SK-N-SH (cell line): ENCODE results near the gene ABHD15. TPM values are rescaled to one million over a fixed set of nuclear protein-coding genes. Genes with fewer than 3 reads are reported as not detected.

Experiments
- CTCF ChIA-PET: fragments of 300-600, 350-600 bp; formaldehyde crosslinking; extraction: SDS; loops from one replicate; lab custom pipeline; 2021; lab: Yijun Ruan, JAX
- POLR2A ChIA-PET: fragments of 350-600 bp; sonication (Branson Sonifier 250); formaldehyde crosslinking; extraction: SDS; loops from one replicate; lab custom pipeline; 2020; ENCODE audit warnings: antibody characterized with exemption, inconsistent platforms; lab: Yijun Ruan, JAX
- DNase-seq: peaks from one replicate; pipeline ENCODE4 v3.0.0; 2012
- H2AFZ ChIP-seq: fragments of 200-600 bp; sonication (generic); 2 replicates; pipeline ENCODE4 v1.8.1; 2016; ENCODE audit warnings: antibody characterized with exemption, mild to moderate bottlenecking, low read depth
- H3F3A ChIP-seq: fragments of 200-600 bp; sonication (generic); replicated peaks from 2 replicates; pipeline ENCODE3; 2016; ENCODE audit warnings: antibody characterized with exemption, mild to moderate bottlenecking; ENCODE audit not compliant: insufficient read depth
- H3K27ac ChIP-seq, 2 experiments: fragments of 200-500 bp in 1 of 2; fragments of 200-600 bp in 1 of 2; sonication (Bioruptor generic) in 1 of 2; sonication (generic), shearing (Covaris generic) in 1 of 2; 2 replicates each; pipeline versions ENCODE4 v1.5.1 to v1.6.1; 2014 to 2016; ENCODE audit warnings: low read depth in 2 of 2, inconsistent platforms in 1 of 2, low read length in 1 of 2, mild to moderate bottlenecking in 1 of 2, mixed read lengths in 1 of 2
- H3K27me3 ChIP-seq: fragments of 200-600 bp; sonication (generic), shearing (Covaris generic); 2 replicates; pipeline ENCODE4 v1.6.1; 2016; ENCODE audit warnings: mixed run types; ENCODE audit not compliant: insufficient read depth
- H3K36me3 ChIP-seq, 2 experiments: fragments of 200-500 bp in 1 of 2; fragments of 200-600 bp in 1 of 2; sonication (Bioruptor generic) in 1 of 2; sonication (generic) in 1 of 2; replicated peaks in 1 of 2; 2 replicates each; pipeline versions ENCODE3 to v1.5.1; 2014 to 2016; ENCODE audit warnings: low read length in 1 of 2, mild to moderate bottlenecking in 1 of 2; ENCODE audit not compliant: insufficient read depth in 2 of 2, control insufficient read depth in 1 of 2
- H3K4me1 ChIP-seq, 2 experiments: fragments of 200-500 bp in 1 of 2; fragments of 200-600 bp in 1 of 2; sonication (Bioruptor generic) in 1 of 2; sonication (generic), shearing (Covaris generic) in 1 of 2; 2 replicates each; pipeline versions ENCODE4 v1.5.1 to v1.6.1; 2014 to 2016; ENCODE audit warnings: low read depth in 1 of 2, low read length in 1 of 2, mixed run types in 1 of 2; ENCODE audit not compliant: insufficient read depth in 2 of 2, control insufficient read depth in 1 of 2
- H3K4me2 ChIP-seq: fragments of 200-600 bp; sonication (generic), shearing (Covaris generic); 2 replicates; pipeline ENCODE4 v1.6.1; 2017; ENCODE audit warnings: mixed run types
- H3K4me3 ChIP-seq, 2 experiments: fragments of 200-500 bp in 1 of 2; fragments of 200-600 bp in 1 of 2; sonication (Bioruptor generic) in 1 of 2; sonication (generic), shearing (Covaris generic) in 1 of 2; 2 replicates each; pipeline versions ENCODE4 v1.5.1 to v1.8.1; 2014 to 2016; ENCODE audit warnings: low read depth in 2 of 2, inconsistent platforms in 1 of 2, low read length in 1 of 2, mild to moderate bottlenecking in 1 of 2, mixed read lengths in 1 of 2, moderate library complexity in 1 of 2
- H3K79me2 ChIP-seq: fragments of 200-600 bp; sonication (generic); 2 replicates; pipeline ENCODE4 v1.8.1; 2017; ENCODE audit warnings: mild to moderate bottlenecking; ENCODE audit not compliant: insufficient read depth
- H3K9ac ChIP-seq: fragments of 200-600 bp; sonication (generic); 2 replicates; pipeline ENCODE4 v1.6.1; 2017; ENCODE audit warnings: mixed run types
- H3K9me2 ChIP-seq: fragments of 200-600 bp; sonication (generic); 2 replicates; pipeline ENCODE4 v1.6.1; 2017; ENCODE audit warnings: mixed run types
- H3K9me3 ChIP-seq: fragments of 200-600 bp; sonication (generic); 2 replicates; pipeline ENCODE4 v1.6.1; 2017; ENCODE audit warnings: mixed run types, mild to moderate bottlenecking, moderate library complexity
- H4K20me1 ChIP-seq: fragments of 200-600 bp; sonication (generic); 2 replicates; pipeline ENCODE4 v1.6.1; 2017; ENCODE audit warnings: mild to moderate bottlenecking, mixed run types; ENCODE audit not compliant: insufficient read depth
- CHD2 ChIP-seq: fragments of 150-350 bp; IDR thresholded peaks from 2 replicates; pipeline ENCODE4 v1.6.1; 2018; ENCODE audit warnings: low read length; ENCODE audit not compliant: partially characterized antibody
- ELF1 ChIP-seq: IDR thresholded peaks from 2 replicates; pipeline ENCODE4 v1.4.0; 2012
- EP300 ChIP-seq, 2 experiments: IDR thresholded peaks; 2 replicates each; pipeline versions ENCODE4 v1.4.0 to v1.6.1; 2012; ENCODE audit warnings: borderline replicate concordance in 1 of 2, low read depth in 1 of 2, low read length in 1 of 2
- EZH2phosphoT487 ChIP-seq: fragments of 200-600 bp; sonication (generic); IDR thresholded peaks from 2 replicates; pipeline ENCODE4 v1.6.1; 2017; ENCODE audit warnings: low read depth, mixed run types, mild to moderate bottlenecking, antibody characterized with exemption, moderate library complexity, borderline replicate concordance
- FOXJ3 ChIP-seq: sonication (generic); formaldehyde crosslinking; IDR thresholded peaks from 2 replicates; pipeline ENCODE4 v1.5.1; 2020; ENCODE audit warnings: mild to moderate bottlenecking, missing genetic modification reagents
- GABPA ChIP-seq: IDR thresholded peaks from 2 replicates; pipeline ENCODE4 v1.4.0; 2012; ENCODE audit warnings: low read depth, mild to moderate bottlenecking
- JUND ChIP-seq: IDR thresholded peaks from 2 replicates; pipeline ENCODE4 v1.4.0; 2012
- MEF2A ChIP-seq: IDR thresholded peaks from 2 replicates; pipeline ENCODE4 v1.4.0; 2012; ENCODE audit warnings: low read depth, borderline replicate concordance
- MXI1 ChIP-seq: IDR thresholded peaks from 2 replicates; pipeline ENCODE4 v1.6.1; 2012; ENCODE audit warnings: mild to moderate bottlenecking, low read depth, low read length, improper control_type of control experiment
- NFIC ChIP-seq: IDR thresholded peaks from 2 replicates; pipeline ENCODE4 v1.4.0; 2012; ENCODE audit warnings: borderline replicate concordance
- NRF1 ChIP-seq: IDR thresholded peaks from 2 replicates; pipeline ENCODE4 v1.6.1; 2012; ENCODE audit warnings: low read depth, mild to moderate bottlenecking, low read length
- POLR2AphosphoS5 ChIP-seq: IDR thresholded peaks from 2 replicates; pipeline ENCODE4 v1.6.1; 2012; ENCODE audit warnings: low read depth, low read length
- RCOR1 ChIP-seq: fragments of 150-350 bp; IDR thresholded peaks from 2 replicates; pipeline ENCODE4 v1.6.1; 2017; ENCODE audit warnings: antibody characterized with exemption, low read length
- RFX5 ChIP-seq: IDR thresholded peaks from 2 replicates; pipeline ENCODE4 v1.6.1; 2012; ENCODE audit warnings: mild to moderate bottlenecking, improper control_type of control experiment, low read length
- RXRA ChIP-seq: IDR thresholded peaks from 2 replicates; pipeline ENCODE4 v1.4.0; 2012; ENCODE audit warnings: low read depth, mild to moderate bottlenecking, borderline replicate concordance
- TAF1 ChIP-seq: IDR thresholded peaks from 2 replicates; pipeline ENCODE4 v1.6.1; 2012; ENCODE audit warnings: low read depth, mild to moderate bottlenecking, low read length, moderate library complexity, borderline replicate concordance
- TCF12 ChIP-seq: IDR thresholded peaks from 2 replicates; pipeline ENCODE4 v1.4.0; 2012
- WGBS: methylation state at CpG from one replicate; pipeline ENCODE4 v1.1.6; 2017; ENCODE audit warnings: low lambda C conversion rate; 5-methylcytosine and 5-hydroxymethylcytosine counted together
- polyA plus RNA-seq, 3 experiments: library from polyadenylated mRNA; depleted of rRNA; stranded (reverse); fragments of >200 nt; gene quantifications; 2 replicates each; pipeline ENCODE4 v1.2.3, GENCODE V29; 2012
- TF ChIP-seq, protein P1 (sequence below): fragments of 150-350 bp; IDR thresholded peaks from 2 replicates; pipeline ENCODE4 v1.6.1; 2017; ENCODE audit warnings: antibody characterized with exemption, low read length, low read depth, borderline replicate concordance
- TF ChIP-seq, protein P2 (sequence below): fragments of 200-600 bp; sonication (generic); IDR thresholded peaks from 2 replicates; pipeline ENCODE4 v1.6.1; 2017; ENCODE audit warnings: antibody characterized with exemption, mild to moderate bottlenecking, moderate library complexity
- TF ChIP-seq, protein P3 (sequence below): IDR thresholded peaks from 2 replicates; pipeline ENCODE4 v1.4.0; 2012; ENCODE audit warnings: low read depth
- TF ChIP-seq, protein P4 (sequence below): IDR thresholded peaks from 2 replicates; pipeline ENCODE4 v1.6.1; 2012; ENCODE audit warnings: mild to moderate bottlenecking, low read depth, low read length, moderate library complexity

Gene ABHD15
- polyA plus RNA-seq, 1 of the 3 experiments (the other 2 are of a cell fraction), result 7.0 TPM

DNA sequence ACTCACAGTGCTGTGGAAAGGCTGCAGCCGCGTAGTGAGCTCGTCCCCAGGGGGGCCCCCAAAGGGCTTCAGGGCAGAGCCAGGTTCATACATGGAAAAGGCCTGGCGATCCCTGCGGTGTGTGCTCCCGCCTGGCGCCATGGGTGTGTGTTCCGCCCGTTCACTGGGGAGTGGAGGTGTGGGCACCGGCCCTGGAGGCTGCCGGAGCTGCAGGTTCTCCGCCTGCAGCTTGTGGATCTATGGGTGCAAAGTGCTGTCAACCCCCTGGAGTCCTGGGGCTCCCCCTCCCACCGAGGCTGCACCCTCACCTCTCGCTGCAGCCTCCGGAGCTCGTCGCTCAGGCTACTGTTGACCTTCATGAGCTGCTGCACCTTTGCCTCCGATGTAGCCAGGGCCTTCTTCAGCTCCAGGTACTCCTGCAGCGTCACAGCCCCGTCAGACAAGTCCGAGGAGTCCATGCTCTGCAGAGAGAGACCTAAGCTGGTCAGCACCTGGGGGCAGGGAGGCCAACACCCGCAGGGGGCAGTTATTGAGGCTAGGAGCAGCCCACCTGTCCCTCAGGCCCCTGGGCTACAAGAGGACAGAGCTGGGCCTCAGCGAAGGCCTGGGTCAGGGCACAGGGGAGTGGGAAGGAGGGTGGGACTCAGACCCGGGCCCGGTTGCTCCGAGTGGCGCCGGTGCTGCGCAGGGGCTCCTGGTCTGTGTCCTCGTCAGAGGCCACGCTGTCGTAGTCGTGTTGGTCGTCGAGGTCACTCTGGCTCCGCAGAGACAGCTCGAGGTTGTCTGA lies 9.6 kb upstream of the ABHD15 start (continued):
- TF ChIP-seq POLR2AphosphoS5, result no peak
- TF ChIP-seq RXRA, result no peak
- no peak for TF ChIP-seq RFX5

DNA sequence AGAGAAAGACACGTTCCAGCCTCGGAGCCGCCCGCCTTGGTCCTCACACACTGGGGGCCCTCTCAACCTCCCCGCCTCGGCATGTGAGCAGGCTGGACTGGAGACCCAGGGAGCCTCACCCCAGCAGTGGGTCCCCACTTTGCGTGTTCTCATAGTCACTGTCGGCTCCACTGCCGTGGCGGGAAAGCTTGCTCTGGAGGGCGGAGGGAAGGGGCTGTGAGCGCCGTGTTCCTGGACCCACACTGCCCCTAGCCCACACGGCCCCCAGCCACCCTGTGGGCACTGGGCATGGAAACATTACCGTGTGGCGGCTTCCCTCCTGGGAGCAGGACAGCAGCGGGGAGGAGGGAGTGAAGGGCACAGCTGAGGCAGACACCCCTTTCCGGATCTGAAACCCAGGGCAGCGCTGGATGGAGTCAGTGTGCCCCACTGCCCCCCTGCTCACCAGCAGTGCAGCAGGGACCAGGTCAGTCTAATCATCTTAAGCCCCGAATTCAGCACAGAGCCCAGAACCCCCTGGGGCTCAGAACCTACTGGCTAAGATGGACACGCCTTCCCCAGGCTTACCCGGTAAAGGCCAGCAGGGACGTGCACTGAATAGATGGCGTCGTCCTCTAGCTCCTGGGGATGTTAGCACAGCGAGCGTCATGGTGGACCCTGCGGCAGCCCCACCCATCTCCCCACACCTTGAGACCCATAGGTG lies 8.8 kb upstream of the ABHD15 start:
- no peak for DNase-seq
- no peak overlapping the region for H3K9ac ChIP-seq
- H3K79me2 ChIP-seq, result no peaks in the 10 kb centered on the region
- H3K36me3 ChIP-seq, result peaks cover 9 to 69% of the 10 kb centered on the region in 2 experiments
- POLR2A ChIA-PET, result interaction anchor here (0.9 kb wide), 1 partner anchor 16 kb away, joined by 3 read pairs; no protein-coding TSS in a partner anchor
- H3K9me3 ChIP-seq, result no peaks in the 10 kb centered on the region
- H3K27ac ChIP-seq, result no peak overlapping the region; a peak in 1 of 4 replicates
- no peaks in the 10 kb centered on the region for H3K27me3 ChIP-seq
- H3F3A ChIP-seq, result peaks cover 2% of the 10 kb centered on the region
- WGBS, result 98% methylated on average over 13 of the region's 28 CpGs
- no peak overlapping the region for H3K4me3 ChIP-seq
- CTCF ChIA-PET, result interaction anchor here (1.0 to 11.6 kb wide), 9 partner anchors 7 to 518 kb away, joined by 3 to 166 read pairs (median 14); partner anchors contain the start of genes ANKRD13B and GIT1
- peaks cover 9% of the 10 kb centered on the region for H4K20me1 ChIP-seq
- H2AFZ ChIP-seq, result no peak overlapping the region
- TF ChIP-seq CHD2, result no peak
- TF ChIP-seq, protein P1, sequence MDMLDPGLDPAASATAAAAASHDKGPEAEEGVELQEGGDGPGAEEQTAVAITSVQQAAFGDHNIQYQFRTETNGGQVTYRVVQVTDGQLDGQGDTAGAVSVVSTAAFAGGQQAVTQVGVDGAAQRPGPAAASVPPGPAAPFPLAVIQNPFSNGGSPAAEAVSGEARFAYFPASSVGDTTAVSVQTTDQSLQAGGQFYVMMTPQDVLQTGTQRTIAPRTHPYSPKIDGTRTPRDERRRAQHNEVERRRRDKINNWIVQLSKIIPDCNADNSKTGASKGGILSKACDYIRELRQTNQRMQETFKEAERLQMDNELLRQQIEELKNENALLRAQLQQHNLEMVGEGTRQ, result no peak
- TF ChIP-seq RCOR1, result no peak
- TF ChIP-seq JUND, result no peak
- TF ChIP-seq FOXJ3 (CRISPR knock-in tag), result no peak
- no peak for TF ChIP-seq GABPA
- TF ChIP-seq RFX5, result no peak
- TF ChIP-seq, protein P2, sequence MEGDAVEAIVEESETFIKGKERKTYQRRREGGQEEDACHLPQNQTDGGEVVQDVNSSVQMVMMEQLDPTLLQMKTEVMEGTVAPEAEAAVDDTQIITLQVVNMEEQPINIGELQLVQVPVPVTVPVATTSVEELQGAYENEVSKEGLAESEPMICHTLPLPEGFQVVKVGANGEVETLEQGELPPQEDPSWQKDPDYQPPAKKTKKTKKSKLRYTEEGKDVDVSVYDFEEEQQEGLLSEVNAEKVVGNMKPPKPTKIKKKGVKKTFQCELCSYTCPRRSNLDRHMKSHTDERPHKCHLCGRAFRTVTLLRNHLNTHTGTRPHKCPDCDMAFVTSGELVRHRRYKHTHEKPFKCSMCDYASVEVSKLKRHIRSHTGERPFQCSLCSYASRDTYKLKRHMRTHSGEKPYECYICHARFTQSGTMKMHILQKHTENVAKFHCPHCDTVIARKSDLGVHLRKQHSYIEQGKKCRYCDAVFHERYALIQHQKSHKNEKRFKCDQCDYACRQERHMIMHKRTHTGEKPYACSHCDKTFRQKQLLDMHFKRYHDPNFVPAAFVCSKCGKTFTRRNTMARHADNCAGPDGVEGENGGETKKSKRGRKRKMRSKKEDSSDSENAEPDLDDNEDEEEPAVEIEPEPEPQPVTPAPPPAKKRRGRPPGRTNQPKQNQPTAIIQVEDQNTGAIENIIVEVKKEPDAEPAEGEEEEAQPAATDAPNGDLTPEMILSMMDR, result no peak
- no peak for TF ChIP-seq EZH2phosphoT487
- no peak for TF ChIP-seq TCF12
- no peak for TF ChIP-seq TAF1
- TF ChIP-seq EP300 (IDR thresholded peaks at IDR 0.05; ENCODE audit: borderline replicate concordance in 1 of 2, low read depth in 1 of 2, low read length in 1 of 2), result no peak
- no peak for TF ChIP-seq ELF1
- no peak for TF ChIP-seq POLR2AphosphoS5
- TF ChIP-seq NRF1, result no peak
- TF ChIP-seq, protein P3, sequence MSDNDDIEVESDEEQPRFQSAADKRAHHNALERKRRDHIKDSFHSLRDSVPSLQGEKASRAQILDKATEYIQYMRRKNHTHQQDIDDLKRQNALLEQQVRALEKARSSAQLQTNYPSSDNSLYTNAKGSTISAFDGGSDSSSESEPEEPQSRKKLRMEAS, result no peak
- TF ChIP-seq NFIC, result no peak
- TF ChIP-seq MEF2A, result no peak
- TF ChIP-seq, protein P4, sequence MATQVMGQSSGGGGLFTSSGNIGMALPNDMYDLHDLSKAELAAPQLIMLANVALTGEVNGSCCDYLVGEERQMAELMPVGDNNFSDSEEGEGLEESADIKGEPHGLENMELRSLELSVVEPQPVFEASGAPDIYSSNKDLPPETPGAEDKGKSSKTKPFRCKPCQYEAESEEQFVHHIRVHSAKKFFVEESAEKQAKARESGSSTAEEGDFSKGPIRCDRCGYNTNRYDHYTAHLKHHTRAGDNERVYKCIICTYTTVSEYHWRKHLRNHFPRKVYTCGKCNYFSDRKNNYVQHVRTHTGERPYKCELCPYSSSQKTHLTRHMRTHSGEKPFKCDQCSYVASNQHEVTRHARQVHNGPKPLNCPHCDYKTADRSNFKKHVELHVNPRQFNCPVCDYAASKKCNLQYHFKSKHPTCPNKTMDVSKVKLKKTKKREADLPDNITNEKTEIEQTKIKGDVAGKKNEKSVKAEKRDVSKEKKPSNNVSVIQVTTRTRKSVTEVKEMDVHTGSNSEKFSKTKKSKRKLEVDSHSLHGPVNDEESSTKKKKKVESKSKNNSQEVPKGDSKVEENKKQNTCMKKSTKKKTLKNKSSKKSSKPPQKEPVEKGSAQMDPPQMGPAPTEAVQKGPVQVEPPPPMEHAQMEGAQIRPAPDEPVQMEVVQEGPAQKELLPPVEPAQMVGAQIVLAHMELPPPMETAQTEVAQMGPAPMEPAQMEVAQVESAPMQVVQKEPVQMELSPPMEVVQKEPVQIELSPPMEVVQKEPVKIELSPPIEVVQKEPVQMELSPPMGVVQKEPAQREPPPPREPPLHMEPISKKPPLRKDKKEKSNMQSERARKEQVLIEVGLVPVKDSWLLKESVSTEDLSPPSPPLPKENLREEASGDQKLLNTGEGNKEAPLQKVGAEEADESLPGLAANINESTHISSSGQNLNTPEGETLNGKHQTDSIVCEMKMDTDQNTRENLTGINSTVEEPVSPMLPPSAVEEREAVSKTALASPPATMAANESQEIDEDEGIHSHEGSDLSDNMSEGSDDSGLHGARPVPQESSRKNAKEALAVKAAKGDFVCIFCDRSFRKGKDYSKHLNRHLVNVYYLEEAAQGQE, result no peak
- no peak for TF ChIP-seq MXI1
- peaks cover 0 to 16% of the 10 kb centered on the region in 2 experiments; a peak in 1 of 4 replicates for H3K4me1 ChIP-seq
- no peaks in the 10 kb centered on the region for H3K9me2 ChIP-seq
- H3K4me2 ChIP-seq, result no peak overlapping the region
